Epithelial cell of esophagus (primary cell): ENCODE results near the gene JDP2.
A peak's percentile ranks its signal among the peaks of the same experiment; 100 is the strongest.

ENCODE experiments used
- DNase-seq: peaks from one replicate; pipeline ENCODE4 v3.0.0; 2010; ENCODE audit warnings: low read depth
- H3K4me3 ChIP-seq: 2 replicates; pipeline ENCODE4 v1.5.1; 2011; ENCODE audit warnings: mild to moderate bottlenecking, low read length, control low read depth
- CTCF ChIP-seq: IDR thresholded peaks from 2 replicates; pipeline ENCODE4 v1.5.1; 2011; ENCODE audit warnings: low read depth, mild to moderate bottlenecking, low read length, control low read depth, inconsistent platforms; ENCODE audit not compliant: insufficient read depth; ENCODE audit errors: missing control alignments

Gene JDP2

DNA sequence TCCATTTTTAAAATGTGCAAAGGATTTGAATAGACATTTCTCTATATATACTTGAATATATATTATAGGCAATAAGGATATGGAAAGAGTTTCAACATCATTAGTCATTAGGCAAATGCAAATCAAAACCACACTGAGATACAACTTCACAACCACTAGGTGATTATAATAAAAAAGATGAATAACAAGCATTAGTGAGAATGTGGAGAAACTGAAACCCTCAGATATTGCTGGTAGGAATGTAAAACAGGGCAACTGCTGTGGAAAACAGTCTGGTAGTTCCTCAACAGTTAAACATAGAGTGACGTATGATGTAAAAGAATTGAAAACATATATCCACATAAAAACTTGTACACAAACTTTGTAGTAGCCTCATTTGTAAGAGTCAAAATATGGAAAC lies 82.7 kb downstream of the JDP2 start:
- no peak for TF ChIP-seq CTCF
- H3K4me3 ChIP-seq = no peak overlapping the region
- no peak for DNase-seq

- TF ChIP-seq CTCF = no peak
- DNase-seq = no peak
These were observed 83.4 kb downstream of the JDP2 start for GRCh38 chr14:75511201-75511600.

DNA sequence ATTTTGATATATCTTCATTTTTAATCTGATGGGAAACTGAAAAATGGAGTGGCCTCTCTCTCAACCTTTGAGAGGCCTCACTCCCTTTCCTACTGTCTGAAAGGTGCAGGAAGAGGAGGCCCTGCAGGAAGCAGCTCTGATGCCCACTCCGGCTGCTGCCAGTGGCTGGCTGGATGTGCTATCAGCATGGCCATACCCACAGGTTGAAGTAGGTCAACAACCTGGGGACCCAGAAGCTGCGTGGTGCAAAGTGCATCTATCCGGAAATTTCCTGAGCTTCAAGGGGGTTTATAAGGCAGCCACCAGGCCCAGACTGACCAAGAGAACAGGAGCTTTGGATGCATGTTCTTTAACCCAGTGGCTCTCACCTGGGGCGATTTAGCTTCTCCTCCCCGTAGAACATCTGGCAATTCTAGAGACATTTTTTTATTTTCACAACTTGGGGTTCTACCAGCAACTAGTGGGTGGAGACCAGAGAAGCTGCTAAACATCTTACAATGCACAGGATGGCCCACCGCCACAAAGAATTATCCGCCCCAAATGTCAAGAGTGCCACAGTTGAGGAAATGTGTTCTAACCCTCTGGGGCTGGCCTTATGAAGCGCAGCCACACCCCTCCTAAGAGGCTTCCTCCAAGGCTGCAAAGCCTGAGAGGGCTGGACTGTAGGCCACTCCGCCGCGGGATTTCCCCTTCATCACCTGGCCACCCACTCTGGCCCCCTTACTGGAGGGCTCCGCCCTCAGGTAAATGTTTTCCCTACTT lies 86.3 kb downstream of the JDP2 start:
- DNase-seq = no peak
- TF ChIP-seq CTCF = no peak
- no peak overlapping the region for H3K4me3 ChIP-seq

More at GRCh38 chr14:75511201-75511600, 83.4 kb downstream of the JDP2 start:
- H3K4me3 ChIP-seq = no peak overlapping the region

DNA sequence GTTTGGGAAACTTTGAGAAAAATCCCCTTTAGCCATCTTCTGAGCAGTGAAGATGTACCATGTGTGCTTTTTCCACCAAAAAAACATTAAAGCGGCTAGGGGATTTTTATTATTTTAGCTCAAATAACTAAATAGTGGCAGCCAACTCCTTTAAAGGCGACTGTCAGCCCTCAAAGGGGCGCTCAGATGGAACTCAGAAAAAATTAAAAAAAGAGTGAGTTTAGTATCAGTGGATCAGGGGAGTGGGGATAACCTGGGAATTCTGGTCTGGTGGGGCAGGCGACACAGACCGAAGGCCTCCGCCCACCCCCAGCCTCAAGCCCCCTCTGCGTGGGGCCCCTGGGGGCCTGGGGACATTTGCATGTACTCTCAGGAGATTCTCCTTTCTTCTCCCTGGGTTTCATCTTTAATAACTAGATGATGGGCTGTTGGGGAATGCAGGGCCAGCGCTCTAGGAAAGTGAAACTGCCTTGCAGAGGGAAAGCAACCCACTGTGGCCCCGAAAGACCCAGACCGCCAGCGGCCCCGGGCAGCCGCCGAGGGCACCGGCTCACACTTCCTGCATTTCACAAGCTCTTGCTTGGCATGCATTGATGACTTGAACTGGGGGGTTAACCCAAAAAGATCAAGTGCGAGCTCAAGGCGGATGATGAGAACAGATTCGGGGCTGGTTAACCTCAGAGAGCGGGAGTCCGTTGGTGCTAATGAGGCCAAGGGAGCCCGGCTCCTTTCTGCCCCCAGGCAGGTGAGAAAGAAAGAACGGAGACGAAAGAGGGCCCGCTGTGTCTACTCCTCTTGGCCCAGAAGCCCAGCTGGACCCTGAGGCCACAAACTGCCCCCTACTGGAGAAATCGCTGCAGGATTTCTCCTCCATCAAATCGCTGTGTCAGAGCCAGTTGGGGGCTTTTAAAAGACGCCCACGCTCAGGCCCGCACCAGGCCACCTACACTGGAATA lies 87.1 kb downstream of the JDP2 start:
- peak overlapping the region; percentile 9 for H3K4me3 ChIP-seq
- no peak for TF ChIP-seq CTCF
- peak; percentile 14 for DNase-seq

DNA sequence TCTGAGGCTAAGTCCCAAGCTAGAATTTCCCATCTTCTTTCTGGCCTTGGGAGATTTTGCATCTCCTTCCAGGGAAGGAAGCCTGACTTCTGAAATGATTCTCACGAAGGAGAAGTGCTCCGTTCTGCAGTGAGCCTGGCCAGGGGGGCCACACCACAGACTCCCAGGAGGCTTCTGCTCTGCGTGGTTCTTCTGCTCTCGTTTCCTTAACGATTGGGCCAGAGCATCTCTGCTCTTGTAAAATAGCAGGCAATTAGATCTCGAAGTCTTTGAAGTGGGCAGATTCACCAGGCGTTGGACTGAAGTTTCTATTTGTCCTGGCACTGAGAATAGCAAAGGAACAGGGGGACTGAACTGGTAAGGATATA lies 87.8 kb downstream of the JDP2 start:
- no peak for DNase-seq
- TF ChIP-seq CTCF = no peak
- no peak overlapping the region for H3K4me3 ChIP-seq

DNA sequence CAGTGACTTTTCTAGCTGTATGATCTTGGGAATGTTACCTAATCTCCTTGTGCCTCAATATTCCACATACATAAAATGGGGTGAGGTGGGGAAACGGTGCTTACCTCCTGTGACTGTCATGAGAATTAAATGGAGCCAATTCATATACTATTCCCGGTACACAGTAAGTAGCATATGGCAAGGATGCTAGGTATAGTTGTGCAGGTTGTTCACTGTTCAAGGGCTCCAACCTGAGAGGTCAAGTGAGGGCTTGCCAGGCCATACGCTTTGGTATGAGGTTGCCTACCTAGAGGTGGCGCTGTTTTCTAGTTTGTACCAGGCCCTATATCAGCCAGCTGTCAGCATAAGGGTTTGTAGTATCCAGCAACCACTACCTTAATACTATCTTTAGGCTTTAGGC lies 90.8 kb downstream of the JDP2 start:
- peak; percentile 32 for TF ChIP-seq CTCF
- peak; percentile 47 for DNase-seq

GRCh38 chr14:75519394-75519793 lies 91.6 kb downstream of the JDP2 start:
- no peak for DNase-seq

More for the DNA sequence above, 90.8 kb downstream of the JDP2 start:
- H3K4me3 ChIP-seq = no peak overlapping the region

More at GRCh38 chr14:75519394-75519793, 91.6 kb downstream of the JDP2 start:
- no peak overlapping the region for H3K4me3 ChIP-seq
- TF ChIP-seq CTCF = no peak
